ENCODE results near the gene YIPF2. TPM values are rescaled to one million over a fixed set of nuclear protein-coding genes. Genes with fewer than 3 reads are reported as not detected.

Gene YIPF2
- total RNA-seq: 10 to 100 TPM; 30.5 to 60.1 (median 49.3) TPM

DNA sequence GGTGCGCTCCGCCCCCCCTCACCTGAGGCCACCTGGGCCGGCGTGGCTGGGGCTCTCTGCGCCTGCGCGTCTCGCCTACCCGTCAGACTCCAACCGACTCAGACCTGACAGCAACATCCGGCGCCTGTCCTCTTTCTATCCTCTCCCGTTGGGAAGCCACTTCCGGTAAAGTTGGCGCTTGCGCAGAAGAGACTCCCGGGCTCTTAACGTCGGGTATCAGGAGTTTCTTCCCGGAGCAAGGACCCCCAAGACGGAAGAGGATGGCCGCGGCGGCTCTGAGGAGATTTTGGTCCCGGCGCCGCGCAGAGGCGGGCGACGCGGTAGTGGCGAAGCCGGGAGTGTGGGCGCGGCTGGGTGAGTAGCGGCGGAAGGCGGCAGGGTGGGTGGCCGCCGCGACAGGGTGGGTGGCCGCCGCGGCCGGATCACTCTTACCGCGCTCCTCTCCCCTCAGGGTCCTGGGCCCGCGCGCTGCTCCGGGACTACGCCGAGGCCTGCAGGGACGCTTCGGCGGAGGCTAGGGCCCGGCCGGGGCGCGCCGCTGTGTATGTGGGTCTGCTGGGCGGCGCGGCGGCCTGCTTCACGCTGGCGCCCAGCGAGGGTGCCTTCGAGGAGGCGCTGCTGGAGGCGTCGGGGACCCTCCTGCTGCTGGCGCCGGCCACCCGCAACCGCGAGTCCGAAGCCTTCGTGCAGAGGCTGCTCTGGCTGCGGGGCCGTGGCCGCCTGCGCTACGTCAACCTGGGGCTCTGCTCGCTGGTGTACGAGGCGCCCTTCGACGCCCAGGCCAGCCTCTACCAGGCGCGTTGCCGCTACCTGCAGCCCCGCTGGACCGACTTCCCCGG, at the start of gene YIPF2, which contains the start of gene TIMM29:
YIPF2 (minus strand) TSS at position 77 of the 839 bp plus-strand sequence. CDS start 229 bp downstream, outside the sequence.
TIMM29 (plus strand) TSS at position 249 of the 839 bp plus-strand sequence; CDS start at position 261, 12 bp downstream.
- Histone ChIP-seq H3K36me3 (peaks cover 0 to 26% (median 0%) of the 10 kb centered on the region in 3 donors), H3K27ac (peak within 1 kb of the TSS; percentile 85 to 89 (median 86)), H3K9me3 (no peaks in the 10 kb centered on the region), H3K4me1 (peaks cover 0 to 25% (median 12%) of the 10 kb centered on the region in 4 donors), H3K4me3 (peak within 1 kb of the TSS; percentile 54 to 99 (median 90)), H3K27me3 (no peaks in the 10 kb centered on the region)
- TF ChIP-seq POLR2A (IDR thresholded peaks at IDR 0.05): peak; percentile 32 to 45
- TF ChIP-seq, protein P1, sequence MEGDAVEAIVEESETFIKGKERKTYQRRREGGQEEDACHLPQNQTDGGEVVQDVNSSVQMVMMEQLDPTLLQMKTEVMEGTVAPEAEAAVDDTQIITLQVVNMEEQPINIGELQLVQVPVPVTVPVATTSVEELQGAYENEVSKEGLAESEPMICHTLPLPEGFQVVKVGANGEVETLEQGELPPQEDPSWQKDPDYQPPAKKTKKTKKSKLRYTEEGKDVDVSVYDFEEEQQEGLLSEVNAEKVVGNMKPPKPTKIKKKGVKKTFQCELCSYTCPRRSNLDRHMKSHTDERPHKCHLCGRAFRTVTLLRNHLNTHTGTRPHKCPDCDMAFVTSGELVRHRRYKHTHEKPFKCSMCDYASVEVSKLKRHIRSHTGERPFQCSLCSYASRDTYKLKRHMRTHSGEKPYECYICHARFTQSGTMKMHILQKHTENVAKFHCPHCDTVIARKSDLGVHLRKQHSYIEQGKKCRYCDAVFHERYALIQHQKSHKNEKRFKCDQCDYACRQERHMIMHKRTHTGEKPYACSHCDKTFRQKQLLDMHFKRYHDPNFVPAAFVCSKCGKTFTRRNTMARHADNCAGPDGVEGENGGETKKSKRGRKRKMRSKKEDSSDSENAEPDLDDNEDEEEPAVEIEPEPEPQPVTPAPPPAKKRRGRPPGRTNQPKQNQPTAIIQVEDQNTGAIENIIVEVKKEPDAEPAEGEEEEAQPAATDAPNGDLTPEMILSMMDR (IDR thresholded peaks at IDR 0.05): no peak
- DNase-seq: peak; percentile 92 to 98 (median 95)

DNA sequence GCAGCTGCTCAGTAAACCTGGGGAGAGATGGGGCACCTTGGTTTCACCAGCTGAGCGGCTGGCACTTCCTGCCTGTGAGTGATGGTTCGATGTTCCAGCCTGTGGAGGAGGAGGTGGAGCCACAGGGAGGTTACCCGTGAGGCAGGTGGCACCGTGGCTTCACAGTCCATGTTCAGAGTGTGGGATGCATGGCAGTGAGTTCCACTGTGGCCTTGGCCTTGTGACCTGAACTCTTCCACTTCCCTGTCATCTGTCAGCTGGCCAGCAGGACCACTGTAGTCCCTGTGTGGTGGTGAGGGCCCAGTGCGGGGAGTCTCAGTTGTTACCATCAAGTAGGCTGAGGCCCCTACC, 49.3 kb upstream of the YIPF2 start:
- peak in 1 of 3 donors; percentile 28 for DNase-seq
- Histone ChIP-seq H3K4me1 (peaks cover 0 to 21% (median 0%) of the 10 kb centered on the region in 4 donors), H3K4me3 (no peak overlapping the region), H3K27me3 (no peaks in the 10 kb centered on the region), H3K9me3 (no peaks in the 10 kb centered on the region), H3K36me3 (no peaks in the 10 kb centered on the region), H3K27ac (no peak overlapping the region)
- TF ChIP-seq, protein P1 (IDR thresholded peaks at IDR 0.05): no peak
- no peak for TF ChIP-seq POLR2A (IDR thresholded peaks at IDR 0.05)

DNA sequence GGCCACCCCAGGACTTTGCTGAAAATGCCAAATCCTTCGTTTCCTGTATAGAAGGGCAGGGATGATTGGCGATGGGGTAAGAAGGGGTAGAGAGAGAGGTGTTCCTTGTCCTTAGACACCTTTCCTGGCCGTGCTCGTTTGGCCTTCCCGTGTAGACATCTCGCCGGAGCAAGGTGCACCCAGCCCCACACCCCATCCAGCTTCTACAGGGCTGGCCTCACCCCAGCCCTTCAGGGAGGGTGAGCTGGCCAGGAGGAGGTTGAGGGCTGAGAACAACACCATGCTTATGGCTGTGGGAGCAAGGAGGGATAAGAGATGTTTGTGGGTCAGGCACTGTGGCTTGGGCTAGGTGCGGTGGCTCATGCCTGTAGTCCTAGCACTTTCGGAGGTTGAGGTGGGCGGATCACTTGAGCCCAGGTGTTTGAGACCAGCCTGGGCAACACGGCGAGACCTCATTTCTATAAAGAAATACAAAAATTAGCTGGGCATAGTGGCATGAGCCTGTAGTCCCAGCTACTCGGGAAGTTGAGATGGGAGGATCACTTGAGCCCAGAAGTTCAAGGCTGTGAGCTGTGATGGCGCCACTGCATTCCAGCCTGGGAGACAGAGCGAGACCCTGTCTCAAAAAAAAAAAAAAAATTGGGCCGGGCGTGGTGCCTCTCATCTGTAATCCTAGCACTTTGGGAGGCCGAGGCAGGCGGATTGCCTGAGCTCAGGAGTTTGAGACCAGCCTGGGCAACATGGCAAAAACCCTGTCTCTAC, 47.9 kb upstream of the YIPF2 start:
- peak overlapping the region in 3 of 4 donors; percentile 45 to 68 (median 60) for H3K27ac ChIP-seq
- no peaks in the 10 kb centered on the region for H3K27me3 ChIP-seq
- H3K4me3 ChIP-seq: no peak overlapping the region
- H3K36me3 ChIP-seq: no peaks in the 10 kb centered on the region
- DNase-seq: peak in 1 of 3 donors; percentile 66
- peaks cover 0 to 21% (median 0%) of the 10 kb centered on the region in 4 donors for H3K4me1 ChIP-seq
- TF ChIP-seq, protein P1 (IDR thresholded peaks at IDR 0.05): no peak
- no peak for TF ChIP-seq POLR2A (IDR thresholded peaks at IDR 0.05)
- no peaks in the 10 kb centered on the region for H3K9me3 ChIP-seq

DNA sequence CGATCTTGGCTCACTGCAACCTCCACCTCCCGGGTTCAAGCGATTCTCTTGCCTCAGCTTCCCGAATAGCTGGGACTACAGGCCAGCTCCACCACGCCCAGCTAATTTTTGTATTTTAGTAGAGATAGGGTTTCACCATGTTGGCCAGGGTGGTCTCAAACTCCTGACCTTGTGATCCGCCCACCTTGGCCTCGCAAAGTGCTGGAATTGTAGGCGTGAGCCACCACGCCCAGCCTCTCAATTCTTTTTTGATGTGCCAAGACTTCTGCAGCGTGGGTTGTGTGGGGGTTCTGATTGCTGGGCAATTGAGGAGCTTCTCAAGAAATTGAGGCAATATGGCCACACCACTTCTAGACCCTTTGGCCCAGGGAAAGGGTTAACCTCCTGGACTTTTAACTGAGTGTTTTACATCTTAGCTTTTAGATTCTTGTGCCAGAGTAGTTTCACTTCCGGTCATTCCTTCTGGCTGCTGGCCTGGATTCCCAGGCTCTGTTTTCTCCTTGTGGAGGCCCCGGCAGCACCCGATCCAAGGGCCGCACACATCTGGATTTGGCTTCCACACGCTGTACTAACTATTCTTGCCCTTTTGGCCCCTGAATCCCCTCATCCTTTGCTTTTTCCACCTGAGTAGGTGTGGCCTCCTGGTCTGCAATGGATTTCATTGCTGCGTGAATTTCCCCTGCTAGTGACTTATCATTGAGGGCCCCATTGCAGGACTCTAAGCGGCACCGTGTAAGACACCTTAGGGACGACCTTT, 47.1 kb upstream of the YIPF2 start:
- peak overlapping the region in 3 of 4 donors; percentile 45 to 68 (median 60) for H3K27ac ChIP-seq
- no peaks in the 10 kb centered on the region for H3K27me3 ChIP-seq
- no peaks in the 10 kb centered on the region for H3K36me3 ChIP-seq
- TF ChIP-seq, protein P1 (IDR thresholded peaks at IDR 0.05): no peak
- no peak for TF ChIP-seq POLR2A (IDR thresholded peaks at IDR 0.05)
- H3K4me3 ChIP-seq: no peak overlapping the region
- H3K9me3 ChIP-seq: no peaks in the 10 kb centered on the region
- DNase-seq: peak in 2 of 3 donors; percentile 48 to 52
- peaks cover 0 to 21% (median 0%) of the 10 kb centered on the region in 4 donors for H3K4me1 ChIP-seq

Data from Peyer's patch (tissue), 4 donors.